Fibroblast of lung (primary cell): ENCODE results near the gene STARD8.
"Not testable (repeated sequence)": the region's sequence is repeated elsewhere in the genome, so short reads cannot be mapped to it uniquely, and the experiment has no call there.

Experiments used
- EZH2 ChIP-seq: IDR thresholded peaks from 2 replicates; pipeline ENCODE4 v1.5.1; 2012; ENCODE audit warnings: low read length, control low read depth, mild to moderate bottlenecking; ENCODE audit errors: missing control alignments
- TF ChIP-seq, protein P1 (sequence below), 2 donors: IDR thresholded peaks in 1 of 2; conservative IDR thresholded peaks in 1 of 2; 1 replicate in 1 of 2; 2 replicates in 1 of 2; pipeline ENCODE4 v1.5.1; 2011 to 2012; ENCODE audit warnings: low read length in 2 of 2, control low read depth in 1 of 2, inconsistent platforms in 1 of 2, low read depth in 1 of 2, mild to moderate bottlenecking in 1 of 2

DNA sequence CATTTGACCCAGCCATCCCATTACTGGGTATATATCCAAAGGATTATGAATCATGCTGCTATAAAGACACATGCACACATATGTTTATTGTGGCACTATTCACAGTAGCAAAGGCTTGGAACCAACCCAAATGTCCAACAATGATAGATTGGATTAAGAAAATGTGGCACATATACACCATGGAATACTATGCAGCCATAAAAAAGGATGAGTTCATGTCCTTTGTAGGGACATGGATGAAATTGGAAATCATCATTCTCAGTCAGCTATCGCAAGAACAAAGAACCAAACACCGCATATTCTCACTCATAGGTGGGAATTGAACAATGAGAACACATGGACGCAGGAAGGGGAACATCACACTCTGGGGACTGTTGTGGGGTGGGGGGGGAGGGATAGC lies 94.4 kb downstream of the STARD8 start:
- TF ChIP-seq, protein P1, sequence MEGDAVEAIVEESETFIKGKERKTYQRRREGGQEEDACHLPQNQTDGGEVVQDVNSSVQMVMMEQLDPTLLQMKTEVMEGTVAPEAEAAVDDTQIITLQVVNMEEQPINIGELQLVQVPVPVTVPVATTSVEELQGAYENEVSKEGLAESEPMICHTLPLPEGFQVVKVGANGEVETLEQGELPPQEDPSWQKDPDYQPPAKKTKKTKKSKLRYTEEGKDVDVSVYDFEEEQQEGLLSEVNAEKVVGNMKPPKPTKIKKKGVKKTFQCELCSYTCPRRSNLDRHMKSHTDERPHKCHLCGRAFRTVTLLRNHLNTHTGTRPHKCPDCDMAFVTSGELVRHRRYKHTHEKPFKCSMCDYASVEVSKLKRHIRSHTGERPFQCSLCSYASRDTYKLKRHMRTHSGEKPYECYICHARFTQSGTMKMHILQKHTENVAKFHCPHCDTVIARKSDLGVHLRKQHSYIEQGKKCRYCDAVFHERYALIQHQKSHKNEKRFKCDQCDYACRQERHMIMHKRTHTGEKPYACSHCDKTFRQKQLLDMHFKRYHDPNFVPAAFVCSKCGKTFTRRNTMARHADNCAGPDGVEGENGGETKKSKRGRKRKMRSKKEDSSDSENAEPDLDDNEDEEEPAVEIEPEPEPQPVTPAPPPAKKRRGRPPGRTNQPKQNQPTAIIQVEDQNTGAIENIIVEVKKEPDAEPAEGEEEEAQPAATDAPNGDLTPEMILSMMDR (conservative IDR thresholded peaks at IDR 0.05 in 1 of 2, IDR thresholded peaks at IDR 0.05 in 1 of 2; ENCODE audit: low read depth in 1 of 2, low read length in 2 of 2): not testable (repeated sequence)
- not testable (repeated sequence) for TF ChIP-seq EZH2
